Measurements from ENCODE around the gene EVC.

GRCh38 chr4:5747738-5748375 is 36.9 kb downstream of the EVC start:
- TF ChIP-seq CTCF (conservative IDR thresholded peaks at IDR 0.05 in 1 of 2, IDR thresholded peaks at IDR 0.05 in 1 of 2; ENCODE audit: low read depth in 1 of 2, low read length in 2 of 2) (no peak), EZH2 (IDR thresholded peaks at IDR 0.05; ENCODE audit: low read length, missing control alignments) (no peak)

Data from fibroblast of lung (primary cell).